Measurements from ENCODE around the gene CALHM1. TPM values are rescaled to one million over a fixed set of nuclear protein-coding genes. Genes with fewer than 3 reads are reported as not detected.

CALHM1 gene
- total and polyA plus RNA-seq, 2 of the 13 experiments (the other 11 are each of a cell fraction or from before 2014, with no cell fraction given): 0.04 TPM; not detected in 1

DNA sequence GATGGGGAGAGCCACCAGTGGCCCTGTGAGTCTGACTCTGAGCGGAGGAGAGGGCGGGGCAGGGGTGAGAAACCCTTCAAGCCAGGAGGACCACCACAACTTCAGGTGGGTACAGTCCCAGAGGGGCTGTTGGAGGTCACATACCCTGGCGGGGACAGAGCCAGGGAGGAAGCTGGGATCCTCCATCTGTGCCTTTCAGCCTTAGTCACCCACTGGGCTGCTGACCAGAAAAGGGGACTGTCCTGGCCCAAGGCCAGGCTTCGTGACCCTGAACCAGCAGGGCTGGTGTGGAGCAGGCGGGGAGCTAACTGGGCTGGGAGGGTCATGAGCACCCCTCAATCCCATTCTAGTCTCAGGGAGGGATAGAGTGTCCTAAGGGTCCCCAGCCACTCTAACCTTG, 21.8 kb upstream of the CALHM1 start:
- intact Hi-C loops (cut with micrococcal nuclease; ENCODE audit: unreplicated experiment) (loop anchor here (10.0 kb wide), 1 partner anchor 114 kb away; no protein-coding TSS in a partner anchor), in situ Hi-C loops (cut with HindIII; ENCODE audit: extremely low pct_ligation_motif_present, low pct_unique_long_range_greater_than_20kb) (loop anchor here (5.0 kb wide), 1 partner anchor 63 kb away; no protein-coding TSS in a partner anchor)
- POLR2A ChIA-PET: no interaction called here
- no peak for FAIRE-seq
- Histone ChIP-seq H3K4me1 (ENCODE audit: insufficient read depth, low read length) (peaks cover 23% of the 10 kb centered on the region), H4K20me1 (ENCODE audit: insufficient read depth, low read length) (no peaks in the 10 kb centered on the region), H3K27me3 (ENCODE audit: control insufficient read depth in 1 of 2, insufficient read depth in 2 of 2, low read length in 2 of 2) (peaks cover 4 to 21% of the 10 kb centered on the region in 2 experiments), H3K27ac (ENCODE audit: extremely low read length, insufficient read depth, low read length) (no peak overlapping the region), H3K4me3 (replicated peaks in 1 of 3; ENCODE audit: insufficient read depth in 1 of 3, low read depth in 2 of 3, low read length in 3 of 3) (no peak overlapping the region), H3K79me2 (ENCODE audit: insufficient read depth, low read length) (no peaks in the 10 kb centered on the region), H3K4me2 (ENCODE audit: low read depth, low read length) (no peak overlapping the region), H3K9me3 (ENCODE audit: low read length) (no peaks in the 10 kb centered on the region), H3K9ac (ENCODE audit: insufficient read depth, low read depth, low read length) (no peak overlapping the region), H2AFZ (ENCODE audit: low read length) (no peak overlapping the region), H3K36me3 (replicated peaks in 1 of 2; ENCODE audit: control insufficient read depth in 1 of 2, insufficient read depth in 2 of 2, low read length in 2 of 2) (no peaks in the 10 kb centered on the region)
- no TSS peak for BruUV-seq (replicated peaks)
- no peak for DNase-seq (ENCODE audit: low spot score)
- 47% methylated on average over 3 of the region's 5 CpGs for WGBS (ENCODE audit: low lambda C conversion rate)
- CTCF ChIA-PET (ENCODE audit: low intra/inter-chr PET ratio, low total read pairs): no interaction called here
- no peak for ATAC-seq
- TF ChIP-seq ZNF33B (CRISPR knock-in tag; IDR thresholded peaks at IDR 0.05) (no peak), ZHX1 (CRISPR knock-in tag; IDR thresholded peaks at IDR 0.05; ENCODE audit: low read depth) (no peak), SP5 (CRISPR knock-in tag; IDR thresholded peaks at IDR 0.05; ENCODE audit: borderline replicate concordance, low read depth) (no peak), HNRNPLL (IDR thresholded peaks at IDR 0.05; ENCODE audit: low read depth, low read length, poor library complexity, severe bottlenecking) (no peak), SOX5 (CRISPR knock-in tag; IDR thresholded peaks at IDR 0.05; ENCODE audit: borderline replicate concordance) (no peak), MEF2D (CRISPR knock-in tag; IDR thresholded peaks at IDR 0.05) (no peak), ZSCAN5A (CRISPR knock-in tag; IDR thresholded peaks at IDR 0.05; ENCODE audit: borderline replicate concordance) (no peak), ELF1 (CRISPR knock-in tag; IDR thresholded peaks at IDR 0.05) (no peak), CREM (IDR thresholded peaks at IDR 0.05) (no peak), CREM (CRISPR knock-in tag; IDR thresholded peaks at IDR 0.05) (no peak), ZNF274 (CRISPR knock-in tag; IDR thresholded peaks at IDR 0.05) (no peak), CBX2 (IDR thresholded peaks at IDR 0.05; ENCODE audit: low read depth, low read length) (no peak), CBX2 (CRISPR knock-in tag; IDR thresholded peaks at IDR 0.05; ENCODE audit: low read depth) (no peak), MEIS1 (CRISPR knock-in tag; IDR thresholded peaks at IDR 0.05; ENCODE audit: borderline replicate concordance) (no peak), ZNF232 (CRISPR knock-in tag; IDR thresholded peaks at IDR 0.05; ENCODE audit: borderline replicate concordance) (no peak)
- TF ChIP-seq, protein P1, sequence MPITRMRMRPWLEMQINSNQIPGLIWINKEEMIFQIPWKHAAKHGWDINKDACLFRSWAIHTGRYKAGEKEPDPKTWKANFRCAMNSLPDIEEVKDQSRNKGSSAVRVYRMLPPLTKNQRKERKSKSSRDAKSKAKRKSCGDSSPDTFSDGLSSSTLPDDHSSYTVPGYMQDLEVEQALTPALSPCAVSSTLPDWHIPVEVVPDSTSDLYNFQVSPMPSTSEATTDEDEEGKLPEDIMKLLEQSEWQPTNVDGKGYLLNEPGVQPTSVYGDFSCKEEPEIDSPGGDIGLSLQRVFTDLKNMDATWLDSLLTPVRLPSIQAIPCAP (CRISPR knock-in tag; IDR thresholded peaks at IDR 0.05; ENCODE audit: low read depth): no peak
- TF ChIP-seq, protein P2, sequence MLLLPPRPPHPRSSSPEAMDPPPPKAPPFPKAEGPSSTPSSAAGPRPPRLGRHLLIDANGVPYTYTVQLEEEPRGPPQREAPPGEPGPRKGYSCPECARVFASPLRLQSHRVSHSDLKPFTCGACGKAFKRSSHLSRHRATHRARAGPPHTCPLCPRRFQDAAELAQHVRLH (CRISPR knock-in tag; IDR thresholded peaks at IDR 0.05; ENCODE audit: borderline replicate concordance, low read depth): no peak
- TF ChIP-seq, protein P3, sequence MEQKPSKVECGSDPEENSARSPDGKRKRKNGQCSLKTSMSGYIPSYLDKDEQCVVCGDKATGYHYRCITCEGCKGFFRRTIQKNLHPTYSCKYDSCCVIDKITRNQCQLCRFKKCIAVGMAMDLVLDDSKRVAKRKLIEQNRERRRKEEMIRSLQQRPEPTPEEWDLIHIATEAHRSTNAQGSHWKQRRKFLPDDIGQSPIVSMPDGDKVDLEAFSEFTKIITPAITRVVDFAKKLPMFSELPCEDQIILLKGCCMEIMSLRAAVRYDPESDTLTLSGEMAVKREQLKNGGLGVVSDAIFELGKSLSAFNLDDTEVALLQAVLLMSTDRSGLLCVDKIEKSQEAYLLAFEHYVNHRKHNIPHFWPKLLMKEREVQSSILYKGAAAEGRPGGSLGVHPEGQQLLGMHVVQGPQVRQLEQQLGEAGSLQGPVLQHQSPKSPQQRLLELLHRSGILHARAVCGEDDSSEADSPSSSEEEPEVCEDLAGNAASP (CRISPR knock-in tag; IDR thresholded peaks at IDR 0.05; ENCODE audit: borderline replicate concordance): no peak

Measured in HepG2 (cell line).